Measurements from ENCODE around the gene NRXN3.

NRXN3 gene

GRCh38 chr14:79275292-79275655 is 1105.1 kb downstream of the NRXN3 start:
- Histone ChIP-seq H3K4me3 (ENCODE audit: insufficient read depth, low read depth, low read length) (no peak overlapping the region), H3K4me1 (ENCODE audit: control insufficient read depth, insufficient read depth, low read length) (peaks cover 7% of the 10 kb centered on the region), H3K36me3 (ENCODE audit: control insufficient read depth, insufficient read depth, low read length) (no peaks in the 10 kb centered on the region), H3K27ac (ENCODE audit: insufficient read depth, low read depth, low read length, poor library complexity, severe bottlenecking) (no peak overlapping the region), H3K27me3 (ENCODE audit: control insufficient read depth, insufficient read depth, low read length, poor library complexity, severe bottlenecking) (peaks cover 35% of the 10 kb centered on the region), H3K9me3 (ENCODE audit: control insufficient read depth, low read length) (no peaks in the 10 kb centered on the region)
- 93 to 97% methylated on average over 4 of the region's 4 CpGs for WGBS, 2 experiments

- 27 to 28% methylated on average over 18 of the region's 18 CpGs for WGBS, 2 experiments
- Histone ChIP-seq H3K4me3 (ENCODE audit: insufficient read depth, low read depth, low read length) (peak overlapping the region; percentile 52), H3K4me1 (ENCODE audit: control insufficient read depth, insufficient read depth, low read length) (peaks cover 33% of the 10 kb centered on the region), H3K9me3 (ENCODE audit: control insufficient read depth, low read length) (no peaks in the 10 kb centered on the region), H3K36me3 (ENCODE audit: control insufficient read depth, insufficient read depth, low read length) (no peaks in the 10 kb centered on the region), H3K27ac (ENCODE audit: insufficient read depth, low read depth, low read length, poor library complexity, severe bottlenecking) (no peak overlapping the region), H3K27me3 (ENCODE audit: control insufficient read depth, insufficient read depth, low read length, poor library complexity, severe bottlenecking) (peaks cover 58% of the 10 kb centered on the region)
These were observed 1108.2 kb downstream of the NRXN3 start for GRCh38 chr14:79278286-79278797.

- Histone ChIP-seq H3K9me3 (ENCODE audit: control insufficient read depth, low read length) (no peaks in the 10 kb centered on the region), H3K4me3 (ENCODE audit: insufficient read depth, low read depth, low read length) (peak overlapping the region; percentile 52), H3K4me1 (ENCODE audit: control insufficient read depth, insufficient read depth, low read length) (peaks cover 33% of the 10 kb centered on the region), H3K27me3 (ENCODE audit: control insufficient read depth, insufficient read depth, low read length, poor library complexity, severe bottlenecking) (peaks cover 58% of the 10 kb centered on the region), H3K36me3 (ENCODE audit: control insufficient read depth, insufficient read depth, low read length) (no peaks in the 10 kb centered on the region), H3K27ac (ENCODE audit: insufficient read depth, low read depth, low read length, poor library complexity, severe bottlenecking) (peak overlapping the region; percentile 40)
- 0% methylated on average over 67 of the region's 67 CpGs for WGBS, 2 experiments
These were observed 1108.8 kb downstream of the NRXN3 start for GRCh38 chr14:79278798-79279644.

- Histone ChIP-seq H3K36me3 (ENCODE audit: control insufficient read depth, insufficient read depth, low read length) (no peaks in the 10 kb centered on the region), H3K27me3 (ENCODE audit: control insufficient read depth, insufficient read depth, low read length, poor library complexity, severe bottlenecking) (peaks cover 58% of the 10 kb centered on the region), H3K4me3 (ENCODE audit: insufficient read depth, low read depth, low read length) (peak overlapping the region; percentile 52), H3K27ac (ENCODE audit: insufficient read depth, low read depth, low read length, poor library complexity, severe bottlenecking) (peak overlapping the region; percentile 40), H3K9me3 (ENCODE audit: control insufficient read depth, low read length) (no peaks in the 10 kb centered on the region), H3K4me1 (ENCODE audit: control insufficient read depth, insufficient read depth, low read length) (peaks cover 38% of the 10 kb centered on the region)
- WGBS, 2 experiments = 1% methylated on average over 40 to 41 of the region's 41 CpGs
These were observed 1109.7 kb downstream of the NRXN3 start for GRCh38 chr14:79279645-79280597.

- H3K27ac ChIP-seq (ENCODE audit: insufficient read depth, low read depth, low read length, poor library complexity, severe bottlenecking) = no peak overlapping the region
These were observed 1111.3 kb downstream of the NRXN3 start for GRCh38 chr14:79281244-79282152.

GRCh38 chr14:79284621-79285020 is 1114.4 kb downstream of the NRXN3 start:
- Histone ChIP-seq H3K9me3 (ENCODE audit: control insufficient read depth, low read length) (no peaks in the 10 kb centered on the region), H3K4me3 (ENCODE audit: insufficient read depth, low read depth, low read length) (no peak overlapping the region), H3K27me3 (ENCODE audit: control insufficient read depth, insufficient read depth, low read length, poor library complexity, severe bottlenecking) (peaks cover 29% of the 10 kb centered on the region), H3K4me1 (ENCODE audit: control insufficient read depth, insufficient read depth, low read length) (peaks cover 38% of the 10 kb centered on the region), H3K27ac (ENCODE audit: insufficient read depth, low read depth, low read length, poor library complexity, severe bottlenecking) (no peak overlapping the region), H3K36me3 (ENCODE audit: control insufficient read depth, insufficient read depth, low read length) (no peaks in the 10 kb centered on the region)
- 88 to 96% methylated on average over 1 of the region's 1 CpG for WGBS, 2 experiments

More at GRCh38 chr14:79281244-79282152, 1111.3 kb downstream of the NRXN3 start:
- Histone ChIP-seq H3K9me3 (ENCODE audit: control insufficient read depth, low read length) (no peaks in the 10 kb centered on the region), H3K36me3 (ENCODE audit: control insufficient read depth, insufficient read depth, low read length) (no peaks in the 10 kb centered on the region), H3K4me1 (ENCODE audit: control insufficient read depth, insufficient read depth, low read length) (peaks cover 40% of the 10 kb centered on the region), H3K27me3 (ENCODE audit: control insufficient read depth, insufficient read depth, low read length, poor library complexity, severe bottlenecking) (peaks cover 58% of the 10 kb centered on the region), H3K4me3 (ENCODE audit: insufficient read depth, low read depth, low read length) (peak overlapping the region; percentile 52)
- 4 to 7% methylated on average over 5 to 6 of the region's 6 CpGs for WGBS, 2 experiments

- H3K36me3 ChIP-seq (ENCODE audit: control insufficient read depth, insufficient read depth, low read length) = no peaks in the 10 kb centered on the region
- H3K27me3 ChIP-seq (ENCODE audit: control insufficient read depth, insufficient read depth, low read length, poor library complexity, severe bottlenecking) = peaks cover 23% of the 10 kb centered on the region
- no peak overlapping the region for H3K27ac ChIP-seq (ENCODE audit: insufficient read depth, low read depth, low read length, poor library complexity, severe bottlenecking)
- no peak overlapping the region for H3K4me3 ChIP-seq (ENCODE audit: insufficient read depth, low read depth, low read length)
- H3K9me3 ChIP-seq (ENCODE audit: control insufficient read depth, low read length) = no peaks in the 10 kb centered on the region
- H3K4me1 ChIP-seq (ENCODE audit: control insufficient read depth, insufficient read depth, low read length) = peaks cover 33% of the 10 kb centered on the region
These were observed 1115.1 kb downstream of the NRXN3 start for GRCh38 chr14:79285263-79285662.

GRCh38 chr14:79287976-79288375 is 1117.8 kb downstream of the NRXN3 start:
- H3K4me1 ChIP-seq (ENCODE audit: control insufficient read depth, insufficient read depth, low read length) = peaks cover 8% of the 10 kb centered on the region
- no peaks in the 10 kb centered on the region for H3K27me3 ChIP-seq (ENCODE audit: control insufficient read depth, insufficient read depth, low read length, poor library complexity, severe bottlenecking)
- no peak overlapping the region for H3K4me3 ChIP-seq (ENCODE audit: insufficient read depth, low read depth, low read length)
- no peaks in the 10 kb centered on the region for H3K36me3 ChIP-seq (ENCODE audit: control insufficient read depth, insufficient read depth, low read length)
- WGBS, 2 experiments = 100% methylated on average over 1 of the region's 1 CpG; no CpG with 5 or more reads in 1 of the 2 experiments
- no peak overlapping the region for H3K27ac ChIP-seq (ENCODE audit: insufficient read depth, low read depth, low read length, poor library complexity, severe bottlenecking)
- no peaks in the 10 kb centered on the region for H3K9me3 ChIP-seq (ENCODE audit: control insufficient read depth, low read length)

- Histone ChIP-seq H3K9me3 (ENCODE audit: control insufficient read depth, low read length) (no peaks in the 10 kb centered on the region), H3K27ac (ENCODE audit: insufficient read depth, low read depth, low read length, poor library complexity, severe bottlenecking) (no peak overlapping the region), H3K27me3 (ENCODE audit: control insufficient read depth, insufficient read depth, low read length, poor library complexity, severe bottlenecking) (no peaks in the 10 kb centered on the region), H3K4me3 (ENCODE audit: insufficient read depth, low read depth, low read length) (no peak overlapping the region), H3K4me1 (ENCODE audit: control insufficient read depth, insufficient read depth, low read length) (no peaks in the 10 kb centered on the region), H3K36me3 (ENCODE audit: control insufficient read depth, insufficient read depth, low read length) (no peaks in the 10 kb centered on the region)
- WGBS, 2 experiments = 71 to 72% methylated on average over 11 of the region's 11 CpGs
These were observed 1123.5 kb downstream of the NRXN3 start for GRCh38 chr14:79293482-79294177.
